AG04450 (cell line): Measurements from ENCODE around the gene GPC3. TPM values are rescaled to one million over a fixed set of nuclear protein-coding genes. Genes with fewer than 3 reads are reported as not detected.
"Not testable (repeated sequence)": the region's sequence is repeated elsewhere in the genome, so short reads cannot be mapped to it uniquely, and the experiment has no call there.

Experiments used
- CTCF ChIA-PET: fragments of 300-600, 350-600 bp; formaldehyde crosslinking; extraction: SDS; loops from one replicate; lab custom pipeline; 2022; ENCODE audit warnings: antibody characterized with exemption, inconsistent platforms; lab: Charles Lee
- POLR2A ChIA-PET: fragments of 350-600 bp; formaldehyde crosslinking; extraction: SDS; loops from one replicate; lab custom pipeline; 2021; ENCODE audit warnings: antibody characterized with exemption, inconsistent platforms; lab: Yijun Ruan, JAX
- DNase-seq: peaks from one replicate; pipeline ENCODE4 v3.0.0-alpha.2; 2011; ENCODE audit warnings: low read depth, low spot score
- H3K27ac ChIP-seq: one replicate; pipeline ENCODE4 v1.5.1; 2012; ENCODE audit warnings: low read depth, low read length, control low read depth
- H3K27me3 ChIP-seq: one replicate; pipeline ENCODE4 v1.6.0; 2012; ENCODE audit warnings: low read length; ENCODE audit not compliant: control insufficient read depth, insufficient read depth
- H3K4me3 ChIP-seq: 2 replicates; pipeline ENCODE4 v1.5.1; 2011; ENCODE audit warnings: mild to moderate bottlenecking, low read depth, low read length, control low read depth
- H3K9me3 ChIP-seq: 2 replicates; pipeline ENCODE4 v1.5.1; 2012; ENCODE audit warnings: low read length; ENCODE audit not compliant: control insufficient read depth, insufficient read depth
- polyA plus RNA-seq: library from polyadenylated mRNA; depleted of rRNA; stranded (reverse); fragments of >200 nt; gene quantifications from 2 replicates; pipeline ENCODE4 v1.2.3, GENCODE V29; 2011
- TF ChIP-seq, protein P1 (sequence below): IDR thresholded peaks from 2 replicates; pipeline ENCODE4 v1.5.1; 2011; ENCODE audit warnings: low read depth, low read length, control low read depth, inconsistent platforms

The GPC3 gene
- polyA plus RNA-seq, 1 experiment = not detected

DNA sequence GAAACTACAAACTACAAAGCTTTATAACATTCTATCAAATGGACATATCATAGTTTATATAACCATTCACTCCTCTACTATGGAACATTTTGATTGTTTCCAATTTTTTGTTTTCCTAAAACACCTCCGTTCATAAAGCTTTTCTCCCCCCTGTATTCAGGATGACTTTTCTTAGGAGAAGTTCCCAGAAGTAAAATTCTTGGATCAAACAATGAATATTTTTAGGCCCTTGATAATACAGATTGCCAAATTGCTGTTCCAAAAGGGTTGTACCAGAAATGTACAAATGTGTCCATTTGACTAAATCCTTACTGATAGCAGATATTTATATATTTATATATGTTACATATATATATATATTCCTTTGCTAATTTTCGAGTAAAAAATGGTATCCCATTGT is 77.8 kb downstream of the GPC3 start:
- TF ChIP-seq, protein P1, sequence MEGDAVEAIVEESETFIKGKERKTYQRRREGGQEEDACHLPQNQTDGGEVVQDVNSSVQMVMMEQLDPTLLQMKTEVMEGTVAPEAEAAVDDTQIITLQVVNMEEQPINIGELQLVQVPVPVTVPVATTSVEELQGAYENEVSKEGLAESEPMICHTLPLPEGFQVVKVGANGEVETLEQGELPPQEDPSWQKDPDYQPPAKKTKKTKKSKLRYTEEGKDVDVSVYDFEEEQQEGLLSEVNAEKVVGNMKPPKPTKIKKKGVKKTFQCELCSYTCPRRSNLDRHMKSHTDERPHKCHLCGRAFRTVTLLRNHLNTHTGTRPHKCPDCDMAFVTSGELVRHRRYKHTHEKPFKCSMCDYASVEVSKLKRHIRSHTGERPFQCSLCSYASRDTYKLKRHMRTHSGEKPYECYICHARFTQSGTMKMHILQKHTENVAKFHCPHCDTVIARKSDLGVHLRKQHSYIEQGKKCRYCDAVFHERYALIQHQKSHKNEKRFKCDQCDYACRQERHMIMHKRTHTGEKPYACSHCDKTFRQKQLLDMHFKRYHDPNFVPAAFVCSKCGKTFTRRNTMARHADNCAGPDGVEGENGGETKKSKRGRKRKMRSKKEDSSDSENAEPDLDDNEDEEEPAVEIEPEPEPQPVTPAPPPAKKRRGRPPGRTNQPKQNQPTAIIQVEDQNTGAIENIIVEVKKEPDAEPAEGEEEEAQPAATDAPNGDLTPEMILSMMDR = no peak
- H3K4me3 ChIP-seq = no peak overlapping the region
- DNase-seq = no peak
- ChIA-PET CTCF (no interaction called here), POLR2A (no interaction called here)
- no peak overlapping the region for H3K27ac ChIP-seq
- no peaks in the 10 kb centered on the region for H3K27me3 ChIP-seq
- H3K9me3 ChIP-seq = no peaks in the 10 kb centered on the region

DNA sequence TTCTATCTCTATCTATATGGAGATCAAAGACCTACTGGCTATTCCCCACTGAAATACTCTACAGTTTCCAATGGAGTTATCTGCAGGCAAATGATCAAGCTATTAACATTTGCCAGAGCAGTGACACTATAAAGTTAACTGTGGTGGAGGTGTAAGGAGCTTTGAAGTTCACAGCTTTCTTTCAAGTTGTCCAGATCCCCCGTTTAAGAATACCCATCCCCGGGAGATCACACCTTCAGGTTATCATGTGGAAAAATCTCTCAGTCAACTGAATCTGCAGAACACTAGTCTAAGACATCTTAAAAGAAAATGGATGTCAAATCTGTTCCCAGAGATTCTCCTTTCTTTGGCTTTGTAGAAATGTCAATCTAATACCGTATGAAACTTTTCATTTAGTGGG is 80.1 kb downstream of the GPC3 start:
- ChIA-PET CTCF (no interaction called here), POLR2A (no interaction called here)
- TF ChIP-seq, protein P1 = no peak
- no peaks in the 10 kb centered on the region for H3K27me3 ChIP-seq
- no peaks in the 10 kb centered on the region for H3K9me3 ChIP-seq
- DNase-seq = no peak
- H3K4me3 ChIP-seq = no peak overlapping the region
- no peak overlapping the region for H3K27ac ChIP-seq

DNA sequence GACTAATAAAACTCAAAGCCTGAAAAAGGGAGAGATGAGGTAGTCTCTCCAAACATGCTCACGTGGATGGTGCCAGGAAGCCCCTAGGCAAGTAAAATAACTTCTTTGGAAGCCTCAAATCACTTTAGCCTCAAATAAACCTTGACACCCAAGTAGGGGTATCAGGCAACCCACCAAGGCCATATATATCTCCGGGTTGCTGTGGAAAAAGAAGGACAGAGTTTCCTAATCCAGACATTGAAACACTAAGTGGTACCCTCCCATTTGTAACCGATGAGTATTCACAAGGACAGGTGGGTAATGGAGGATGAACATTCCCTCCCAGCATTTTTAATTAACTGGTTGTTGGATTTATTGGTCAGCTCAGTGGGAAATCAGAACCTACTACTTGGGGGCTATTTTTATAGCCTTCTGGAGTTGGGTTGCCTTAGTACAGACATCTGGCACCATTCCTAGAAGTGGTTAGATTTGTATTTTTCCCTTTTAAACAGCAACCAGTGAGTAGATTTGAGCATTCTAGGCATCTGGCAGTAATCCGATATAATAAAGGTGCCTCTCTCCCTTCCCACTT is 87.7 kb downstream of the GPC3 start:
- DNase-seq = no peak
- CTCF ChIA-PET = no interaction called here

DNA sequence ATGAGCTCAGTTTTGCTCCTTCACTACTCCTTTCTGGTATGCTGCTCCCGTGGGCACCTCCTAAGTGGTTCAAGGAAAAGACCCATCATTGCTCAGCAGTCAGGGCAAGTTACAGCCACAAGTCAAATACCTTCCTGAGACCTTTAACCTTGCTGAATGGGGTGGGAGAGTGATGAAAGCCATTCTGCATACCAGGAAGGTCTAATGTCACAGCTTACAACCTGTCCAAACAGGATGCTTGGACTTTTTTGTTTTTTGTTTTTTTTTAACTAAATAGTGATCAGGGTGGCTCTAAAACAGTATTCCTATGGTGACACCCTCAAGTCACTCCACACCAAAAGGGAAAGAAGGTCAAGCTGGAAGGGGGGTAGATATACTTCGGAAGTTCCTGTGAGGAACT is 93.1 kb downstream of the GPC3 start:
- H3K4me3 ChIP-seq = no peak overlapping the region
- CTCF ChIA-PET = no interaction called here
- no peaks in the 10 kb centered on the region for H3K9me3 ChIP-seq
- TF ChIP-seq, protein P1 = no peak
- DNase-seq = no peak
- no peak overlapping the region for H3K27ac ChIP-seq
- H3K27me3 ChIP-seq = no peaks in the 10 kb centered on the region
- POLR2A ChIA-PET = no interaction called here

More for the DNA sequence above, 87.7 kb downstream of the GPC3 start:
- POLR2A ChIA-PET = no interaction called here
- no peak overlapping the region for H3K4me3 ChIP-seq
- no peak overlapping the region for H3K27ac ChIP-seq
- no peaks in the 10 kb centered on the region for H3K9me3 ChIP-seq
- TF ChIP-seq, protein P1 = no peak
- H3K27me3 ChIP-seq = no peaks in the 10 kb centered on the region

DNA sequence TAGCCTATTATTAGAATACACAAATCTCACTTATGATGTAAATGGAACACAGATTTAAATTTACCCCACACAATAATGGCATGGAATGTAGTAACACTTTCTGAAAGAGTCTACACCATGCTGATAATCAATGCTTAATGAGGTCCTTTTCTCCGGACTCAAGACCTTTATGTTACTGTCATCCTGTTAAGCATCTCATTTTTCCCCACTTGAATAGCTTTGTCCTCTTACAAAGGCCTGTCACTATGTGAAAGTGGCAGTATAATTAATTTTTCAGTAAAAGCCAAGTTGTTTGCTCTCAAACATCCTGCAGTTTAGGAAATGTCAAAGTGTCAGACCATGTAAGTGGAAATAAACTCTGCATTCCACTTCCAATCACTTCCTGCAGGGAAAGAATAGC is 96.4 kb downstream of the GPC3 start:
- CTCF ChIA-PET = no interaction called here
- TF ChIP-seq, protein P1 = no peak
- POLR2A ChIA-PET = no interaction called here
- H3K9me3 ChIP-seq = no peaks in the 10 kb centered on the region
- no peak overlapping the region for H3K27ac ChIP-seq
- H3K4me3 ChIP-seq = no peak overlapping the region
- no peaks in the 10 kb centered on the region for H3K27me3 ChIP-seq
- DNase-seq = no peak

DNA sequence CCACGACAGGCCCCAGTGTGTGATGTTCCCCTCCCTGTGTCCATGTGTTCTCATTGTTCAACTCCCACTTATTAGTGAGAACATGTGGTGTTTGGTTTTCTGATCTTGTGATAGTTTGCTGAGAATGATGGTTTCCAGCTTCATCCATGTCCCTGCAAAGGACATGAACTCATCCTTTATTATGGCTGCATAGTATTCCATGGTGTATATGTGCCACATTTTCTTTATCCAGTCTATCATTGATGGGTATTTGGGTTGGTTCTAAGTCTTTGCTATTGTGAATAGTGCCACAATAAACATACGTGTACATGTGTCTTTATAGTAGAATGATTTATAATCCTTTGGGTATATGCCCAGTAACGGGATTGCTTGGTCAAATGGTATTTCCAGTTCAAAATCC is 97.3 kb downstream of the GPC3 start:
- H3K4me3 ChIP-seq, DNase-seq, CTCF ChIA-PET, H3K27me3 ChIP-seq, H3K9me3 ChIP-seq, POLR2A ChIA-PET, H3K27ac ChIP-seq: not testable (repeated sequence)
